Lung (tissue), 12 donors: ENCODE results near the gene BFSP1. TPM values are rescaled to one million over a fixed set of nuclear protein-coding genes. Genes with fewer than 3 reads are reported as not detected.

Experiments used
- ATAC-seq: fragments of 200-7000 bp; cut with Tn5 transposase; one replicate; pipeline ENCODE4 v1.9.1; 2020; ENCODE audit warnings: moderate number of reproducible peaks; ENCODE audit not compliant: insufficient read depth, low FRiP score
- DNase-seq, 3 donors: peaks; one replicate each; pipeline ENCODE4 v3.0.0-alpha.2; 2013 to 2017
- H3K27ac ChIP-seq, 2 donors: one replicate each; pipeline ENCODE4 v1.5.1; 2013; ENCODE audit warnings: mild to moderate bottlenecking in 2 of 2, moderate library complexity in 2 of 2, control low read depth in 1 of 2, inconsistent platforms in 1 of 2, low read depth in 1 of 2, low read length in 1 of 2
- H3K27me3 ChIP-seq, 3 donors: one replicate each; pipeline ENCODE4 v1.5.1; 2013; ENCODE audit warnings: low read length in 2 of 3; ENCODE audit not compliant: control insufficient read depth in 3 of 3, insufficient read depth in 3 of 3
- H3K36me3 ChIP-seq, 4 donors: one replicate each; pipeline ENCODE4 v1.5.1; 2013; ENCODE audit warnings: low read length in 4 of 4, mild to moderate bottlenecking in 1 of 4, moderate library complexity in 1 of 4; ENCODE audit not compliant: control insufficient read depth in 4 of 4, insufficient read depth in 4 of 4
- H3K4me1 ChIP-seq, 5 donors: one replicate each; pipeline ENCODE4 v1.5.1; 2013; ENCODE audit warnings: low read length in 5 of 5, mild to moderate bottlenecking in 2 of 5, moderate library complexity in 1 of 5; ENCODE audit not compliant: control insufficient read depth in 5 of 5, insufficient read depth in 5 of 5
- H3K4me3 ChIP-seq: one replicate; pipeline ENCODE4 v1.5.1; 2013; ENCODE audit warnings: mild to moderate bottlenecking, control low read depth, moderate library complexity
- H3K9ac ChIP-seq, 2 donors: one replicate each; pipeline ENCODE4 v1.5.1; 2013; ENCODE audit warnings: low read length in 2 of 2, control low read depth in 1 of 2; ENCODE audit not compliant: insufficient read depth in 1 of 2
- H3K9me3 ChIP-seq, 4 donors: one replicate each; pipeline ENCODE4 v1.5.1; 2013; ENCODE audit warnings: low read length in 3 of 4, mild to moderate bottlenecking in 1 of 4, moderate library complexity in 1 of 4; ENCODE audit not compliant: control insufficient read depth in 4 of 4, insufficient read depth in 3 of 4
- CTCF ChIP-seq: IDR thresholded peaks from 2 replicates; pipeline ENCODE4 v1.5.1; 2012; ENCODE audit warnings: mild to moderate bottlenecking; ENCODE audit errors: control extremely low read depth, extremely low read depth
- WGBS, 2 donors: extraction: QIAGEN DNeasy Blood & Tissue Kit; methylation state at CpG; one replicate each; pipeline ENCODE4 v1.1.7; 2013; 5-methylcytosine and 5-hydroxymethylcytosine counted together
- polyA plus RNA-seq, 2 donors: library from polyadenylated mRNA; stranded (reverse); fragments of 200-250 nt; gene quantifications; one replicate each; pipeline ENCODE4 v1.2.1, GENCODE V29; 2013
- total RNA-seq, 2 donors: library from RNA; depleted of rRNA in 1 of 2; stranded (reverse); fragments of >200 nt in 1 of 2; gene quantifications; one replicate each; pipeline ENCODE4 v1.2.1, GENCODE V29; 2014 to 2021
- donor health status: control.
- donor health status: control.
- donor health status: Bipolar disorder and iron deficiency.
- donor health status: healthy.
- donor health status: DM: yes; HTN: yes; CAD: no.

The BFSP1 gene
- total and polyA plus RNA-seq, 4 donors: 0.65 to 2.8 (median 1.8) TPM

- Histone ChIP-seq H3K9ac (no peak overlapping the region), H3K27me3 (no peaks in the 10 kb centered on the region), H3K36me3 (no peaks in the 10 kb centered on the region), H3K9me3 (no peaks in the 10 kb centered on the region), H3K4me3 (no peak overlapping the region), H3K4me1 (no peaks in the 10 kb centered on the region), H3K27ac (no peak overlapping the region)
- no peak for DNase-seq
- WGBS, 2 donors: 92 to 95% methylated on average over 7 of the region's 7 CpGs
- ATAC-seq: no peak
- TF ChIP-seq CTCF: no peak
Measured at GRCh38 chr20:17490501-17490900, 40.7 kb downstream of the BFSP1 start.

GRCh38 chr20:17488916-17489600 lies 42.1 kb downstream of the BFSP1 start:
- no peak overlapping the region for H3K27ac ChIP-seq
- no peak for TF ChIP-seq CTCF
- H3K36me3 ChIP-seq: no peaks in the 10 kb centered on the region
- no peak for DNase-seq
- H3K4me1 ChIP-seq: no peaks in the 10 kb centered on the region
- ATAC-seq: no peak
- 81 to 87% methylated on average over 9 of the region's 9 CpGs for WGBS, 2 donors
- no peak overlapping the region for H3K4me3 ChIP-seq
- no peaks in the 10 kb centered on the region for H3K9me3 ChIP-seq
- no peak overlapping the region for H3K9ac ChIP-seq
- peaks cover 0 to 3% (median 0%) of the 10 kb centered on the region in 3 donors for H3K27me3 ChIP-seq

GRCh38 chr20:17485017-17485416 lies 46.2 kb downstream of the BFSP1 start:
- Histone ChIP-seq H3K9me3 (no peaks in the 10 kb centered on the region), H3K4me1 (no peaks in the 10 kb centered on the region), H3K9ac (no peak overlapping the region), H3K36me3 (no peaks in the 10 kb centered on the region), H3K4me3 (no peak overlapping the region), H3K27me3 (peaks cover 0 to 7% (median 0%) of the 10 kb centered on the region in 3 donors), H3K27ac (no peak overlapping the region)
- DNase-seq (no peak), ATAC-seq (no peak)
- no peak for TF ChIP-seq CTCF
- 91 to 94% methylated on average over 2 of the region's 2 CpGs for WGBS, 2 donors

- TF ChIP-seq CTCF: no peak
- Histone ChIP-seq H3K4me3 (no peak overlapping the region), H3K9ac (no peak overlapping the region), H3K36me3 (no peaks in the 10 kb centered on the region), H3K27me3 (peaks cover 0 to 7% (median 0%) of the 10 kb centered on the region in 3 donors), H3K4me1 (no peaks in the 10 kb centered on the region), H3K9me3 (no peaks in the 10 kb centered on the region), H3K27ac (no peak overlapping the region)
- ATAC-seq (no peak), DNase-seq (peak in 1 of 3 donors; percentile 13)
- WGBS, 2 donors: 84% methylated on average over 5 of the region's 5 CpGs
Measured at GRCh38 chr20:17482536-17482935, 48.6 kb downstream of the BFSP1 start.
